HTERT RPE-1 (cell line): ENCODE data around the gene RECQL5.

Source experiments
- in situ Hi-C: fragments of 300-500 bp; cut with MboI; formaldehyde crosslinking; loops from 4 replicates; pipeline ENCODE4 v1.14.3; 2020; ENCODE audit warnings: low sequenced_read_pairs

RECQL5 gene

GRCh38 chr17:75666959-75667790 lies at the start of gene RECQL5, which contains the start of gene SAP30BP:
Gene RECQL5, minus strand, starts transcription at chr17:75667154. Its CDS starts 597 bp downstream, at chr17:75666557.
Gene SAP30BP, plus strand, starts transcription at chr17:75667338. Its CDS starts 35 bp downstream, at chr17:75667373.
- in situ Hi-C loops = no loop called here

- in situ Hi-C loops = no loop called here
Measured at GRCh38 chr17:75712446-75712845, 45.5 kb upstream of the RECQL5 start.

GRCh38 chr17:75707079-75707571 lies 40.2 kb upstream of the RECQL5 start:
- in situ Hi-C loops = no loop called here

GRCh38 chr17:75706042-75706728 lies 39.2 kb upstream of the RECQL5 start:
- in situ Hi-C loops = no loop called here

- in situ Hi-C loops = no loop called here
Measured at GRCh38 chr17:75704963-75705875, 38.3 kb upstream of the RECQL5 start.

- in situ Hi-C loops = no loop called here
Measured at GRCh38 chr17:75703591-75703990, 36.6 kb upstream of the RECQL5 start.

- in situ Hi-C loops = no loop called here
Measured at GRCh38 chr17:75703191-75703590, 36.2 kb upstream of the RECQL5 start.

GRCh38 chr17:75701288-75701687 lies 34.3 kb upstream of the RECQL5 start:
- in situ Hi-C loops = no loop called here

GRCh38 chr17:75698659-75699058 lies 31.7 kb upstream of the RECQL5 start:
- in situ Hi-C loops = no loop called here

- in situ Hi-C loops = no loop called here
Measured at GRCh38 chr17:75697651-75698291, 30.8 kb upstream of the RECQL5 start.

GRCh38 chr17:75695830-75696271 lies 28.9 kb upstream of the RECQL5 start:
- in situ Hi-C loops = no loop called here

GRCh38 chr17:75695141-75695829 lies 28.3 kb upstream of the RECQL5 start:
- in situ Hi-C loops = no loop called here

GRCh38 chr17:75694536-75694935 lies 27.6 kb upstream of the RECQL5 start:
- in situ Hi-C loops = no loop called here

GRCh38 chr17:75693500-75694481 lies 26.8 kb upstream of the RECQL5 start:
- in situ Hi-C loops = no loop called here

GRCh38 chr17:75692976-75693375 lies 26.0 kb upstream of the RECQL5 start:
- in situ Hi-C loops = no loop called here

- in situ Hi-C loops = no loop called here
Measured at GRCh38 chr17:75691801-75692626, 25.1 kb upstream of the RECQL5 start.

- in situ Hi-C loops = no loop called here
Measured at GRCh38 chr17:75691371-75691791, 24.4 kb upstream of the RECQL5 start.

GRCh38 chr17:75689441-75689873 lies 22.5 kb upstream of the RECQL5 start:
- in situ Hi-C loops = no loop called here
